Osteoblast (primary cell): ENCODE results near the gene BAZ1B. TPM values are rescaled to one million over a fixed set of nuclear protein-coding genes. Genes with fewer than 3 reads are reported as not detected.
"Not testable (repeated sequence)": the region's sequence is repeated elsewhere in the genome, so short reads cannot be mapped to it uniquely, and the experiment has no call there.

ENCODE experiments used
- DNase-seq: peaks from one replicate; pipeline ENCODE4 v3.0.0; 2011; ENCODE audit warnings: low spot score, mixed read lengths; ENCODE audit not compliant: insufficient read length; ENCODE audit errors: missing footprints
- H2AFZ ChIP-seq: 2 replicates; pipeline ENCODE4 v1.6.0; 2011; ENCODE audit warnings: mild to moderate bottlenecking, low read length
- H3K27ac ChIP-seq: 2 replicates; pipeline ENCODE4 v1.5.1; 2011; ENCODE audit warnings: mild to moderate bottlenecking, low read depth, low read length, moderate library complexity
- H3K27me3 ChIP-seq: 2 replicates; pipeline ENCODE4 v1.6.0; 2012; ENCODE audit warnings: mild to moderate bottlenecking, control low read depth, inconsistent platforms, low read length, moderate library complexity; ENCODE audit not compliant: insufficient read depth
- H3K36me3 ChIP-seq: 2 replicates; pipeline ENCODE4 v1.5.1; 2011; ENCODE audit warnings: mild to moderate bottlenecking, low read length, control low read depth, moderate library complexity; ENCODE audit not compliant: insufficient read depth
- H3K4me1 ChIP-seq: 2 replicates; pipeline ENCODE4 v1.5.1; 2011; ENCODE audit warnings: mild to moderate bottlenecking, low read length, control low read depth, moderate library complexity; ENCODE audit not compliant: insufficient read depth
- H3K4me2 ChIP-seq: 2 replicates; pipeline ENCODE4 v1.6.0; 2011; ENCODE audit warnings: mild to moderate bottlenecking, low read length; ENCODE audit not compliant: insufficient read depth
- H3K4me3 ChIP-seq: fragments of 200-600 bp; sonication (generic); 3 replicates; pipeline ENCODE4 v1.5.1; 2012; ENCODE audit warnings: mild to moderate bottlenecking, low read length, inconsistent platforms; ENCODE audit not compliant: insufficient read depth
- H3K79me2 ChIP-seq: 2 replicates; pipeline ENCODE4 v1.6.0; 2012; ENCODE audit warnings: mild to moderate bottlenecking, low read length, control low read depth, inconsistent platforms; ENCODE audit not compliant: insufficient read depth
- H3K9me3 ChIP-seq: 2 replicates; pipeline ENCODE4 v1.5.1; 2011; ENCODE audit warnings: low read depth, low read length, control low read depth
- H4K20me1 ChIP-seq: 2 replicates; pipeline ENCODE4 v1.6.0; 2012; ENCODE audit warnings: mild to moderate bottlenecking, low read length, control low read depth; ENCODE audit not compliant: insufficient read depth
- total RNA-seq: library from RNA; depleted of rRNA; stranded (reverse); fragments of >200 nt; gene quantifications from 2 replicates; pipeline ENCODE4 v1.2.3, GENCODE V29; 2012
- TF ChIP-seq, protein P1 (sequence below): IDR thresholded peaks from 2 replicates; pipeline ENCODE4 v1.5.1; 2011; ENCODE audit warnings: mild to moderate bottlenecking, low read depth, low read length, moderate library complexity; ENCODE audit errors: extremely low read depth

The BAZ1B gene
- total RNA-seq, 1 donor: 61.2 TPM

DNA sequence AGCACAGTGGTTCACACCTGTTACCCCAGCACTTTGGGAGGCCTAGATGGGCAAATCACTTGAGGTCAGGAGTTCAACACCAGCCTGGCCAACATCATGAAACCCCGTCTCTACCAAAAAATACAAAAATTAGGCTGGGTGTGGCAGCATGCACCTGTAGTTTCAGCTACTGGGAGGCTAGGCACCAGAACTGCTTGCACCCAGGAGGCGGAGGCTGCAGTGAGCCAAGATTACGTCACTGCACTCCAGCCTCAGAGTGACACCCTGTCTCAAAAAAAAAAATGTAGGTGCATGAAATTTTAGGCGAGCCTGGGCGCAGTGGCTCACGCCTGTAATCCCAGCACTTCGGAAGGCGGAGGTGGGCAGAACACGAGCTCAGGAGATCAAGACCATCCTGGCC lies 25.7 kb upstream of the BAZ1B start:
- no peak overlapping the region for H2AFZ ChIP-seq
- no peak overlapping the region for H3K27ac ChIP-seq
- TF ChIP-seq, protein P1, sequence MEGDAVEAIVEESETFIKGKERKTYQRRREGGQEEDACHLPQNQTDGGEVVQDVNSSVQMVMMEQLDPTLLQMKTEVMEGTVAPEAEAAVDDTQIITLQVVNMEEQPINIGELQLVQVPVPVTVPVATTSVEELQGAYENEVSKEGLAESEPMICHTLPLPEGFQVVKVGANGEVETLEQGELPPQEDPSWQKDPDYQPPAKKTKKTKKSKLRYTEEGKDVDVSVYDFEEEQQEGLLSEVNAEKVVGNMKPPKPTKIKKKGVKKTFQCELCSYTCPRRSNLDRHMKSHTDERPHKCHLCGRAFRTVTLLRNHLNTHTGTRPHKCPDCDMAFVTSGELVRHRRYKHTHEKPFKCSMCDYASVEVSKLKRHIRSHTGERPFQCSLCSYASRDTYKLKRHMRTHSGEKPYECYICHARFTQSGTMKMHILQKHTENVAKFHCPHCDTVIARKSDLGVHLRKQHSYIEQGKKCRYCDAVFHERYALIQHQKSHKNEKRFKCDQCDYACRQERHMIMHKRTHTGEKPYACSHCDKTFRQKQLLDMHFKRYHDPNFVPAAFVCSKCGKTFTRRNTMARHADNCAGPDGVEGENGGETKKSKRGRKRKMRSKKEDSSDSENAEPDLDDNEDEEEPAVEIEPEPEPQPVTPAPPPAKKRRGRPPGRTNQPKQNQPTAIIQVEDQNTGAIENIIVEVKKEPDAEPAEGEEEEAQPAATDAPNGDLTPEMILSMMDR: no peak
- no peak overlapping the region for H3K4me2 ChIP-seq
- H3K36me3 ChIP-seq: peaks cover 41% of the 10 kb centered on the region
- no peaks in the 10 kb centered on the region for H3K27me3 ChIP-seq
- no peak for DNase-seq
- H3K4me3 ChIP-seq: no peak overlapping the region
- H3K79me2 ChIP-seq: peaks cover 91% of the 10 kb centered on the region
- H3K9me3 ChIP-seq: no peaks in the 10 kb centered on the region
- H3K4me1 ChIP-seq: no peaks in the 10 kb centered on the region
- peaks cover 34% of the 10 kb centered on the region for H4K20me1 ChIP-seq

DNA sequence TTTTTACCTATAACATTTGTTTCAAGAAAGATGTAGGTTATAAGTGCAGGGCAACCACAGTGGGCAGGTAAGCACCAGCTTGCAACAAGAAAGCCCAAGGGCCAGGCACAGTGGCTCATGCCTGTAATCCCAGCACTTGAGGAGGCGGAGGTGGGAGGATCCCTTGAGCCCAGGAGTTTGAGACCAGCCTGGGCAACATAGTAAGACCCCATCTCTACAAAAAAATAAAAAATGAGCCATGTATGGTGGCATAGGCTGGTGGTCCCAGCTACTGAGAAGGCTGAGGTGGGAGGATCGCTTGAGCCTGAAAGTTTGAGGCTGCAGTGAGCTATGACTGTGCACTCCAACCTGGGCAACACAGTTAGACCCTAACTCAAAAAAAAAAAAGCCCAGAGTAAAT lies 22.6 kb upstream of the BAZ1B start:
- no peak overlapping the region for H3K4me2 ChIP-seq
- TF ChIP-seq, protein P1: no peak
- H3K4me3 ChIP-seq: no peak overlapping the region
- H4K20me1 ChIP-seq: peaks cover 32% of the 10 kb centered on the region
- H3K36me3 ChIP-seq: peaks cover 40% of the 10 kb centered on the region
- DNase-seq: no peak
- no peak overlapping the region for H2AFZ ChIP-seq
- H3K9me3 ChIP-seq: no peaks in the 10 kb centered on the region
- H3K79me2 ChIP-seq: peaks cover 87% of the 10 kb centered on the region
- H3K27ac ChIP-seq: no peak overlapping the region
- no peaks in the 10 kb centered on the region for H3K27me3 ChIP-seq
- H3K4me1 ChIP-seq: no peaks in the 10 kb centered on the region

DNA sequence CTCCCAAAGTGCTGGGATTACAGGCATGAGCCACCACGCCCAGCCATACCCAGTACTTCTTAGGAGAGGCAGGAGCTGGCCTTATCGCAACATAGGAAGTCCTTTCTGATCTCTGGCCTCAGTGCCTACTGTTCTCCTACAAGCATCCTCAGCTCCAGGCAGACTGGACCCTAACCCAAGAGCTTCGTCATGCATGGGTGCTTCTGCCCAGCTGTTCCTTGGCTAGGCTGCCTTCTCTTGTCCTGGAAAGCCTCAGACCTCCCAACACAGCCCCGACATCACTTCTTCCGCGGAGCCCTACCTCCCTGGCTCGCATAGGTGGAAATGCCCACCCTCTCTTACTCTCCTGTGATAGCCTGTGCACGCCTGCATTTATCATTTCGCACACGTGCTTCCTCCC lies 19.6 kb upstream of the BAZ1B start:
- no peak for DNase-seq
- H3K4me2 ChIP-seq: no peak overlapping the region
- H3K79me2 ChIP-seq: peaks cover 58% of the 10 kb centered on the region
- H3K9me3 ChIP-seq: no peaks in the 10 kb centered on the region
- H3K4me1 ChIP-seq: no peaks in the 10 kb centered on the region
- H3K4me3 ChIP-seq: no peak overlapping the region
- H3K36me3 ChIP-seq: peaks cover 53% of the 10 kb centered on the region
- no peak overlapping the region for H3K27ac ChIP-seq
- H2AFZ ChIP-seq: no peak overlapping the region
- TF ChIP-seq, protein P1: no peak
- no peaks in the 10 kb centered on the region for H3K27me3 ChIP-seq
- peaks cover 19% of the 10 kb centered on the region for H4K20me1 ChIP-seq

DNA sequence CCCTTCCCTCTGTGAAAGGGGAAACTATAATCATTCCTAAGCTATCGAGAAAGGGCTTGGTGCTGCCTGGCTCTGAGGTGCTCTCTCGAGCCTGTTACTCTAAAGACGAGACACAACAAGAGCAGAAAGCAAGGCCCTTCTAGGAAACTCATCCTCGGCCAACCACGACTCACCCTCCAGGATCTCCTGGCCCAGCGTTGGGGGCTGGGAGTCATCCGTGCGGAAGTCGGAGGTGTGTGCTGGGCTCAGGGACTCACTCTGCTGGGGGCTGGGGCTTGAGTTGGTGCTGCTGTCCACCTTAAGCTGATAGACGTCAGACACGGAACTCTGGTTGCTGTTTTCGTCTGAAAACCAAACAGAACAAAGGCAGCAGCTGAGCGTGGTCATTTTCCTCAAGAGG lies 17.6 kb upstream of the BAZ1B start:
- H3K27ac ChIP-seq: no peak overlapping the region
- H3K9me3 ChIP-seq: no peaks in the 10 kb centered on the region
- TF ChIP-seq, protein P1: no peak
- H3K27me3 ChIP-seq: no peaks in the 10 kb centered on the region
- H3K79me2 ChIP-seq: peaks cover 42% of the 10 kb centered on the region
- H3K4me3 ChIP-seq: no peak overlapping the region
- no peak overlapping the region for H2AFZ ChIP-seq
- peaks cover 69% of the 10 kb centered on the region for H3K36me3 ChIP-seq
- H3K4me2 ChIP-seq: no peak overlapping the region
- H3K4me1 ChIP-seq: no peaks in the 10 kb centered on the region
- peaks cover 13% of the 10 kb centered on the region for H4K20me1 ChIP-seq
- DNase-seq: no peak

DNA sequence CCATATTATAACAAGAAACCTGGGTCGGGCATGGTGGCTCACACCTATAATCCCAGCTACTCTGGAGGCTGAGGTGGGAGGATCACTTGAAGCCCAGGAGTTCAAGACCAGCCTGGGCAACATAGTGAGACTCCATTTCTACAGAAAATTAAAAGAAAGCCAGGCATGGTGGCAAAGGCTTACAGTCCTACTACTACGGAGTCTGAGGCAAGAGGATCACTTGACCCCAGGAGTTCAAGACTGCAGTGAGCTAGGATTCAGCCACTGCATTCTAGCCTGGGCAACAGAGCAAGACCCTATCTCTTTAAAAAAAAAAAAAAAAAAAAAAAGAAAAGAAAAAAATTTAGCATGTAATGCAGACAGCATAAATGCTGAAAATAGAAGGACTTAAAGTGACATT lies 16.4 kb upstream of the BAZ1B start:
- H3K27ac ChIP-seq, H2AFZ ChIP-seq, DNase-seq, H3K4me2 ChIP-seq, H3K4me1 ChIP-seq, H3K9me3 ChIP-seq, H3K4me3 ChIP-seq, H3K27me3 ChIP-seq: not testable (repeated sequence)
- Histone ChIP-seq H4K20me1 (peaks cover 10% of the 10 kb centered on the region), H3K79me2 (peaks cover 31% of the 10 kb centered on the region), H3K36me3 (peaks cover 67% of the 10 kb centered on the region)
